ENCODE measurements around the gene PGLYRP3. TPM values are rescaled to one million over a fixed set of nuclear protein-coding genes. Genes with fewer than 3 reads are reported as not detected.

The PGLYRP3 gene
- polyA plus RNA-seq, 1 donor: not detected

GRCh38 chr1:153313288-153313687 is 536 bp upstream of the PGLYRP3 start:
- no peak for DNase-seq (ENCODE audit: low read depth)

- no peak for DNase-seq (ENCODE audit: low read depth)
Observed at GRCh38 chr1:153310526-153310925, 2.2 kb downstream of the PGLYRP3 start.

- DNase-seq (ENCODE audit: low read depth): no peak
Observed at GRCh38 chr1:153309441-153309840, 3.3 kb downstream of the PGLYRP3 start.

- DNase-seq (ENCODE audit: low read depth): no peak
Observed at GRCh38 chr1:153308540-153308939, 4.2 kb downstream of the PGLYRP3 start.

GRCh38 chr1:153307221-153307600 is 5.5 kb downstream of the PGLYRP3 start:
- no peak for DNase-seq (ENCODE audit: low read depth)

- no peak for DNase-seq (ENCODE audit: low read depth)
Observed at GRCh38 chr1:153306303-153307220, 6.2 kb downstream of the PGLYRP3 start.

GRCh38 chr1:153305682-153306081 is 7.1 kb downstream of the PGLYRP3 start:
- no peak for DNase-seq (ENCODE audit: low read depth)

GRCh38 chr1:153302308-153302707 is 10.4 kb downstream of the PGLYRP3 start:
- DNase-seq (ENCODE audit: low read depth): no peak

- no peak for DNase-seq (ENCODE audit: low read depth)
Observed at GRCh38 chr1:153293851-153294250, 18.9 kb downstream of the PGLYRP3 start.

- no peak for DNase-seq (ENCODE audit: low read depth)
Observed at GRCh38 chr1:153293480-153293775, 19.3 kb downstream of the PGLYRP3 start.

- DNase-seq (ENCODE audit: low read depth): no peak
Observed at GRCh38 chr1:153292740-153293479, 19.8 kb downstream of the PGLYRP3 start.

- DNase-seq (ENCODE audit: low read depth): no peak
Observed at GRCh38 chr1:153292185-153292584, 20.6 kb downstream of the PGLYRP3 start.

GRCh38 chr1:153291514-153291913 is 21.2 kb downstream of the PGLYRP3 start:
- DNase-seq (ENCODE audit: low read depth): no peak

GRCh38 chr1:153288634-153289275 is 24.0 kb downstream of the PGLYRP3 start:
- DNase-seq (ENCODE audit: low read depth): no peak

GRCh38 chr1:153277852-153278251 is 34.9 kb downstream of the PGLYRP3 start:
- no peak for DNase-seq (ENCODE audit: low read depth)

- DNase-seq (ENCODE audit: low read depth): no peak
Observed at GRCh38 chr1:153272186-153272585, 40.6 kb downstream of the PGLYRP3 start.

- no peak for DNase-seq (ENCODE audit: low read depth)
Observed at GRCh38 chr1:153271711-153272110, 41.0 kb downstream of the PGLYRP3 start.

GRCh38 chr1:153265457-153265856 is 47.3 kb downstream of the PGLYRP3 start:
- no peak for DNase-seq (ENCODE audit: low read depth)

GRCh38 chr1:153262462-153263157 is 50.1 kb downstream of the PGLYRP3 start:
- no peak for DNase-seq (ENCODE audit: low read depth)

GRCh38 chr1:153262070-153262366 is 50.7 kb downstream of the PGLYRP3 start:
- DNase-seq (ENCODE audit: low read depth): no peak

GRCh38 chr1:153261281-153262069 is 51.3 kb downstream of the PGLYRP3 start:
- DNase-seq (ENCODE audit: low read depth): no peak

Data from forelimb muscle (tissue), 1 donor.